ENCODE results near the gene SARDH. TPM values are rescaled to one million over a fixed set of nuclear protein-coding genes. Genes with fewer than 3 reads are reported as not detected.
"Not testable (repeated sequence)": the region's sequence is repeated elsewhere in the genome, so short reads cannot be mapped to it uniquely, and the experiment has no call there.

SARDH gene
- total RNA-seq, 1 donor from 2014 or later: 1.8 TPM

DNA sequence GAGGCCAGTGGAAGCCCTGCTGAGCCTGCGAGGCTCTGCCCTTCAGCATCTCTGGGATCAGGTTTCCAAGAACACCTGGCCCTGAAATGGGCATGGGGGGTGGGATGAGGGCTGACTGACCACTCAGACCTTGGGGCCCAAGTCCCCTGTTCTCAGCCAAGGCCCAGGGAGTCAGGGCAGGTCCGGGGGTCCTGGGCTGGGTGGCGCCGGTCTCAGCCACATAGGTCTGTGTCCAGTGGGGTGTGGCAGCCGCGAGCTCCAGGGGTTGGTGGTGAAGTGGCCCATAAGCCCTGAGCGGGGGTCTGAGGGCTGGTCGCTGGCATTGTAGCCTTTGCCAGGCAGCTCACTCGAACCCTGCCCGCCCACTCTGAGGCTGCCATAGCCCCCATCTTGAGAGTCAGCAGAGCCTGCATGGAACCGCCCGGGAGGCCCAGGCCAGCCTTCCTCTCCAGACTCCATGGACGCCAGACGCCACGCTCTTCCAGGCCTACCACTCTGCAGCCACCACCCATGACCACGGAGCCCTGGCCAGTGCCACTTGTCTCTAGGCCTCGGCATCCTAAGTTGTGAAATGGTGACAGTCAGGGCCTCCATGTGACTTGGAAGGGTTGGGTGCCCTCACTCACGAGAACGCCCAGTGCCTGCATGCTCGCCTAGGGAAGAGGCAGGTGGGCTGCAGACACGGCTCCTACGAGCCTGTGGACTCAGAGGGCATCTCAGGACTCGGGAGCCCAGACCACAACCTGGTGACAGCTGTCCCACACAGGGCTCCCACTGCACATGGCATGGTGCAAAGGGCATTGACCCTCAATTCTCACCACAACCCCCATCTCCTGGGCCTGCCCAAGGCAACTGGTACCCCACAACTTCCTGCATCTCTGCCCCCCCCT, 108.7 kb downstream of the SARDH start:
- H3K4me3 ChIP-seq (ENCODE audit: low read depth, low read length): no peak overlapping the region
- no peak for TF ChIP-seq CTCF (IDR thresholded peaks at IDR 0.05; ENCODE audit: insufficient read depth, low read length, poor library complexity, severe bottlenecking)
- DNase-seq (ENCODE audit: low read depth): no peak

DNA sequence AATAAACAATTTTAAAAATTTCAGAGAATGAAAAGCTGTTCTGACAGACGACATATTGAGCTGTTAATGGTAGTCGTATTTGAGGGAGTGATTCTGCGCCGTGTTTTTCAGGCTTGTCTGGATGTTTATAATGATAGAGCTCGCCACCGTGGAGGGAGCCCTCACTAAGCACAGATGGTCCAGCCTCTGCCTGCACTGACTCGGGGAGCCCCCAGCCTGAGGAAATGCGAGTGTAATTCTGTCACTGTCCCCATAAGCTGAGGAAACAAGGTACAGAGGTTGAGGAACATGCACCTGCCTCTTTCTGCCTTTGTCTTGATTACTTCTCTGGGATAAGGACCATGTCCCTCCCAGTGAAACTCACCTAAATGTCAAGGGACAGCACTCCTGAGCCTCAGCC, 109.4 kb downstream of the SARDH start:
- Histone ChIP-seq H3K36me3 (ENCODE audit: control insufficient read depth, insufficient read depth, low read length) (no peaks in the 10 kb centered on the region), H3K4me3 (ENCODE audit: low read depth, low read length) (no peak overlapping the region), H3K27me3 (ENCODE audit: control insufficient read depth, insufficient read depth, low read length) (peaks cover 14% of the 10 kb centered on the region)
- TF ChIP-seq CTCF (IDR thresholded peaks at IDR 0.05; ENCODE audit: insufficient read depth, low read length, poor library complexity, severe bottlenecking): no peak
- no peak for DNase-seq (ENCODE audit: low read depth)

More for the DNA sequence above, 108.7 kb downstream of the SARDH start:
- Histone ChIP-seq H3K27me3 (ENCODE audit: control insufficient read depth, insufficient read depth, low read length) (peaks cover 20% of the 10 kb centered on the region), H3K36me3 (ENCODE audit: control insufficient read depth, insufficient read depth, low read length) (no peaks in the 10 kb centered on the region)

DNA sequence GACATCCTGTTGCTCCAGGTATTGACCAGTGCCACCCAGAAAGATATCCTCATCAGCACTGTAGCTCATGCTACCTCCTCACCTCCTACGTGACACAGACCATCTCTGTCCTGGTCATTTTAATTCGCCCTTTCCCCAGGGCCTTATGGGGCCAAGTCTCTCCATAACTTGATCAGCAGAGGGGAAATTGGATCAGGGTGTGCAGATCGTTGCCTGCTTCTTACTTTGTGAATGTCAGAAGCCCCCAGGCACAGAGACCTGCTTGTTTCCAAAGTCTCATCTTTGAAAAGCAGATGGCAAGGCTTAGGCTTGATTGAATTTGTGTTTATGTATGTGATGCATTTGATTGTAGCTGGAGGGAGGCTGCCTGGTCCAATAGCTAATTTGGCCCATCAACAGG, 110.8 kb downstream of the SARDH start:
- no peak for DNase-seq (ENCODE audit: low read depth)
- TF ChIP-seq CTCF (IDR thresholded peaks at IDR 0.05; ENCODE audit: insufficient read depth, low read length, poor library complexity, severe bottlenecking): no peak
- peaks cover 5% of the 10 kb centered on the region for H3K27me3 ChIP-seq (ENCODE audit: control insufficient read depth, insufficient read depth, low read length)
- no peaks in the 10 kb centered on the region for H3K36me3 ChIP-seq (ENCODE audit: control insufficient read depth, insufficient read depth, low read length)
- H3K4me3 ChIP-seq (ENCODE audit: low read depth, low read length): no peak overlapping the region

DNA sequence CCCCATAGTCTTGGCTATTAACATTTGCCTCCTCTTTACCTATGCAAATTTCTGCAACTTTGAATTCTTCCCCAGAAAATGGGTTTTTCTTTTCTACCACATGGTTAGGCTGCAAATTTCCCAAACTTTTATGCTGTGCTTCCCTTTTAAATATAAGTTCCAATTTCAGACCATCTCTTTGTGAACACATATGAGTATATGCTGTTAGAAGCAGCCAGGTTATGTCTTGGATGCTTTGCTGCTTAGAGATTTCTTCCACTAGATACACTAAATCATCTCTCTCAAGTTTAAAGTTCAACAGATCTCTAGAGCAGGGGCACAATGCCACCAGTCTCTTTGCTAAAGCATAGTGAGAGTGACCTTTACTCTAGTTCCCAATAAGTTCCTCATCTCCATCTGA, 112.1 kb downstream of the SARDH start:
- H3K4me3 ChIP-seq (ENCODE audit: low read depth, low read length); DNase-seq (ENCODE audit: low read depth); H3K27me3 ChIP-seq (ENCODE audit: control insufficient read depth, insufficient read depth, low read length); H3K36me3 ChIP-seq (ENCODE audit: control insufficient read depth, insufficient read depth, low read length): not testable (repeated sequence)

DNA sequence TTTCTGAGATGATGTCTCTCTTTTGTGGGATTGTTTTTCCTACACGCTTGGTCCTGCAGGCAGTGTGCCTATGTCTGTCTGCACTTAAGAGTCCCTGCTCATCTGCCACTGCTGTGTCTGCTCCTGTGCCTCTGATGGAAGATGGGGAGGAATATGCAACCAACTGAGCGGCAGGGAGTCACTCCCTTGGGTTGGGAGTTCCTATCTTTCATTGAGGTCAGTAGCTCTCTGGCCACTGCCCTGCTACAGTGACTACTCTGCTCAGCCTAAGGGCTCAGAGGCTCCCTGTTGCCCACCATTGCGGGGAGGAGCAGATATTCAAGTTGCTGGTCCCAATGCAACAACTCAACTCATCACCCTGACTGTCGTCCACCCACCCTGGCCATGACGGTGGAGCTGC, 115.6 kb downstream of the SARDH start:
- no peak for TF ChIP-seq CTCF (IDR thresholded peaks at IDR 0.05; ENCODE audit: insufficient read depth, low read length, poor library complexity, severe bottlenecking)
- DNase-seq (ENCODE audit: low read depth): no peak
- Histone ChIP-seq H3K36me3 (ENCODE audit: control insufficient read depth, insufficient read depth, low read length) (no peaks in the 10 kb centered on the region), H3K4me3 (ENCODE audit: low read depth, low read length) (no peak overlapping the region), H3K27me3 (ENCODE audit: control insufficient read depth, insufficient read depth, low read length) (peaks cover 7% of the 10 kb centered on the region)

DNA sequence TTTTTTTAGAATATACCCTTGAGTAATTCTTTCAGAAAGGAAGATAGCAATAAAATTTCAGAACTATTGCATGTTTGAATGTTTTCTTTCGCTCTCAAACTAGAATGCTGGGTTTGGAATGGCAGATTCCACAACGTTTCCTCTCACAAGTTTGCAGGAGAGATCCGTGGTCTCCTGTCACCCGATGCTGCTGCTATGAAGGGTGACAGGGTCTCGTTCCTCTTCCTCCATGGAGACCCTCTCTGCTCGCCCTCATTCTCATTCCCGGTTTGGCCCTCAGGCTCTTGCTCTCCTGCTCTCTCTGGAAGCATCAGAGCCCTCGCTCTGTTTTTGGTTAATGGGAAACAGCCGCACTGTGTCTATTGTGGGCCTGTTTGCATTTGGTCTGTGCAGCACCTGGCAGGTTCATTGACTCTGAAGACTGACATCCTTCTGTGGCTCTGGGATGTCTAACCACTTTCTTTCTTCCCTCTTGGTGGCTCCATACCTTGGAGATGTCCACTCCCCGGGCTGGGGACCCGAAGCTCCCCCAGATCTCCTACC, 116.4 kb downstream of the SARDH start:
- Histone ChIP-seq H3K27me3 (ENCODE audit: control insufficient read depth, insufficient read depth, low read length) (peaks cover 7% of the 10 kb centered on the region), H3K36me3 (ENCODE audit: control insufficient read depth, insufficient read depth, low read length) (no peaks in the 10 kb centered on the region), H3K4me3 (ENCODE audit: low read depth, low read length) (no peak overlapping the region)
- TF ChIP-seq CTCF (IDR thresholded peaks at IDR 0.05; ENCODE audit: insufficient read depth, low read length, poor library complexity, severe bottlenecking): no peak
- DNase-seq (ENCODE audit: low read depth): no peak

All from kidney epithelial cell (primary cell).